ENCODE measurements around the gene IER5. TPM values are rescaled to one million over a fixed set of nuclear protein-coding genes. Genes with fewer than 3 reads are reported as not detected.

IER5 gene
- total and polyA plus RNA-seq, 2 of the 13 experiments (the other 11 are each of a cell fraction or from before 2014, with no cell fraction given) = 2.5 to 3.5 TPM

- Histone ChIP-seq H3K27me3 (ENCODE audit: control insufficient read depth in 1 of 2, insufficient read depth in 2 of 2, low read length in 2 of 2) (no peaks in the 10 kb centered on the region), H3K27ac (ENCODE audit: extremely low read length, insufficient read depth, low read length) (no peak overlapping the region), H3K36me3 (replicated peaks in 1 of 2; ENCODE audit: control insufficient read depth in 1 of 2, insufficient read depth in 2 of 2, low read length in 2 of 2) (no peaks in the 10 kb centered on the region), H3K9me3 (ENCODE audit: low read length) (no peaks in the 10 kb centered on the region), H2AFZ (ENCODE audit: low read length) (no peak overlapping the region), H3K79me2 (ENCODE audit: insufficient read depth, low read length) (no peaks in the 10 kb centered on the region), H3K4me3 (replicated peaks in 1 of 3; ENCODE audit: insufficient read depth in 1 of 3, low read depth in 2 of 3, low read length in 3 of 3) (no peak overlapping the region), H3K4me1 (ENCODE audit: insufficient read depth, low read length) (peaks cover 18% of the 10 kb centered on the region; the same call in 1 of the 2 replicates), H3K4me2 (ENCODE audit: low read depth, low read length) (no peak overlapping the region), H3K9ac (ENCODE audit: insufficient read depth, low read depth, low read length) (no peak overlapping the region), H4K20me1 (ENCODE audit: insufficient read depth, low read length) (no peaks in the 10 kb centered on the region)
- in situ Hi-C loops (cut with HindIII; ENCODE audit: extremely low pct_ligation_motif_present, low pct_unique_long_range_greater_than_20kb) = no loop called here
- ChIA-PET CTCF (ENCODE audit: low intra/inter-chr PET ratio, low total read pairs) (no interaction called here), POLR2A (no interaction called here)
- no peak for DNase-seq (ENCODE audit: low spot score)
- TF ChIP-seq GRHL1 (CRISPR knock-in tag; conservative IDR thresholded peaks at IDR 0.05) (no peak), ZFP90 (CRISPR knock-in tag; IDR thresholded peaks at IDR 0.05; ENCODE audit: borderline replicate concordance) (no peak), ZNF589 (CRISPR knock-in tag; conservative IDR thresholded peaks at IDR 0.05) (no peak), ZNF616 (CRISPR knock-in tag; IDR thresholded peaks at IDR 0.05; ENCODE audit: low read depth) (no peak), RFX1 (IDR thresholded peaks at IDR 0.05) (no peak), ZNF329 (CRISPR knock-in tag; IDR thresholded peaks at IDR 0.05; ENCODE audit: low read depth) (no peak)
- ATAC-seq = no peak
- 23% methylated on average over 2 of the region's 2 CpGs for whole genome bisulfite sequencing (ENCODE audit: low lambda C conversion rate)
- no peak for FAIRE-seq
- intact Hi-C loops (cut with micrococcal nuclease; ENCODE audit: unreplicated experiment) = no loop called here
- BruUV-seq (replicated peaks) = no TSS peak
Observed at GRCh38 chr1:181061487-181061886, 27.0 kb upstream of the IER5 start.
